Mesendoderm (in vitro differentiated cells): Measurements from ENCODE around the gene PRG3.

Source experiments
- DNase-seq: peaks from one replicate; pipeline ENCODE4 v3.0.0; 2013
- H2AK5ac ChIP-seq: 2 replicates; pipeline ENCODE4 v1.6.1; 2013; ENCODE audit warnings: low read length, inconsistent platforms
- H2BK120ac ChIP-seq: 2 replicates; pipeline ENCODE4 v1.6.1; 2013; ENCODE audit warnings: low read depth, mild to moderate bottlenecking, low read length, moderate library complexity, mixed read lengths
- H2BK15ac ChIP-seq: replicated peaks from 2 replicates; pipeline ENCODE4 v1.6.1; 2013; ENCODE audit warnings: low read depth, mild to moderate bottlenecking, moderate library complexity
- H2BK5ac ChIP-seq: 2 replicates; pipeline ENCODE4 v1.6.1; 2013; ENCODE audit warnings: low read length, inconsistent platforms
- H3K18ac ChIP-seq: 2 replicates; pipeline ENCODE4 v1.6.1; 2013; ENCODE audit warnings: mild to moderate bottlenecking, low read length, mixed read lengths
- H3K23ac ChIP-seq: one replicate; pipeline ENCODE4 v1.6.1; 2013; ENCODE audit warnings: low read length
- H3K27ac ChIP-seq: 2 replicates; pipeline ENCODE4 v1.5.1; 2013; ENCODE audit warnings: low read depth, mild to moderate bottlenecking, inconsistent platforms, low read length, moderate library complexity
- H3K27me3 ChIP-seq: 2 replicates; pipeline ENCODE4 v1.6.1; 2013; ENCODE audit warnings: low read length, control low read depth, mild to moderate bottlenecking, inconsistent platforms; ENCODE audit not compliant: insufficient read depth, poor library complexity
- H3K36me3 ChIP-seq: 2 replicates; pipeline ENCODE4 v1.6.1; 2013; ENCODE audit warnings: low read length, inconsistent platforms; ENCODE audit not compliant: control insufficient read depth, insufficient read depth
- H3K4ac ChIP-seq: one replicate; pipeline ENCODE4 v1.6.1; 2013; ENCODE audit warnings: low read depth, mild to moderate bottlenecking, low read length, moderate library complexity
- H3K4me1 ChIP-seq: 2 replicates; pipeline ENCODE4 v1.6.1; 2013; ENCODE audit warnings: low read depth, low read length, inconsistent platforms; ENCODE audit not compliant: control insufficient read depth
- H3K4me2 ChIP-seq: 2 replicates; pipeline ENCODE4 v1.6.1; 2013; ENCODE audit warnings: low read length
- H3K4me3 ChIP-seq: 2 replicates; pipeline ENCODE4 v1.5.1; 2013; ENCODE audit warnings: mild to moderate bottlenecking, low read length
- H3K56ac ChIP-seq: one replicate; pipeline ENCODE4 v1.6.1; 2013; ENCODE audit warnings: low read length
- H3K79me1 ChIP-seq: 2 replicates; pipeline ENCODE4 v1.6.1; 2013; ENCODE audit warnings: low read length, inconsistent platforms
- H3K79me2 ChIP-seq: 2 replicates; pipeline ENCODE4 v1.6.1; 2013; ENCODE audit warnings: mild to moderate bottlenecking, low read length; ENCODE audit not compliant: control insufficient read depth, insufficient read depth
- H3K9ac ChIP-seq: 2 replicates; pipeline ENCODE4 v1.6.1; 2013; ENCODE audit warnings: low read length, inconsistent platforms
- H4K5ac ChIP-seq: one replicate; pipeline ENCODE4 v1.6.1; 2013; ENCODE audit warnings: low read length
- H4K8ac ChIP-seq: one replicate; pipeline ENCODE4 v1.6.1; 2013; ENCODE audit warnings: low read depth, mild to moderate bottlenecking, control low read depth, low read length, moderate library complexity
- WGBS: extraction: QIAGEN DNeasy Blood & Tissue Kit; methylation state at CpG from one replicate; pipeline ENCODE4 v1.1.7; 2013; ENCODE audit warnings: low lambda C conversion rate, missing lambda C conversion rate; ENCODE audit not compliant: insufficient coverage; ENCODE audit errors: extremely low coverage; 5-methylcytosine and 5-hydroxymethylcytosine counted together

PRG3 gene

GRCh38 chr11:57356268-57356667 lies 24.7 kb downstream of the PRG3 start:
- Histone ChIP-seq H3K4ac (no peak overlapping the region), H3K79me1 (no peaks in the 10 kb centered on the region)
- WGBS = no CpG with 5 or more reads among the region's 9 CpGs

GRCh38 chr11:57354699-57355098 lies 26.3 kb downstream of the PRG3 start:
- DNase-seq = no peak
- no peaks in the 10 kb centered on the region for H3K79me1 ChIP-seq
- H3K56ac ChIP-seq = no peak overlapping the region
- no peak overlapping the region for H4K8ac ChIP-seq
- H3K23ac ChIP-seq = no peak overlapping the region
- no peak overlapping the region for H3K4me3 ChIP-seq
- H3K27ac ChIP-seq = no peak overlapping the region
- H3K9ac ChIP-seq = no peak overlapping the region
- no peak overlapping the region for H2BK120ac ChIP-seq
- no peak overlapping the region for H3K4me2 ChIP-seq
- no peaks in the 10 kb centered on the region for H3K36me3 ChIP-seq
- no peak overlapping the region for H2BK15ac ChIP-seq
- H2BK5ac ChIP-seq = no peak overlapping the region
- H3K27me3 ChIP-seq = no peaks in the 10 kb centered on the region
- peaks cover 2% of the 10 kb centered on the region for H3K4me1 ChIP-seq
- H3K4ac ChIP-seq = no peak overlapping the region
- WGBS = no CpG with 5 or more reads among the region's 6 CpGs
- no peaks in the 10 kb centered on the region for H3K79me2 ChIP-seq
- H2AK5ac ChIP-seq = no peak overlapping the region
- H4K5ac ChIP-seq = no peak overlapping the region
- H3K18ac ChIP-seq = no peak overlapping the region

More at GRCh38 chr11:57356268-57356667, 24.7 kb downstream of the PRG3 start:
- H3K9ac ChIP-seq = no peak overlapping the region
- no peak overlapping the region for H2AK5ac ChIP-seq
- no peak overlapping the region for H3K4me2 ChIP-seq
- no peaks in the 10 kb centered on the region for H3K27me3 ChIP-seq
- H4K8ac ChIP-seq = no peak overlapping the region
- H3K56ac ChIP-seq = no peak overlapping the region
- H2BK5ac ChIP-seq = no peak overlapping the region
- no peaks in the 10 kb centered on the region for H3K79me2 ChIP-seq
- H3K27ac ChIP-seq = no peak overlapping the region
- H3K23ac ChIP-seq = no peak overlapping the region
- H2BK15ac ChIP-seq = no peak overlapping the region
- H3K18ac ChIP-seq = no peak overlapping the region
- H4K5ac ChIP-seq = no peak overlapping the region
- no peaks in the 10 kb centered on the region for H3K36me3 ChIP-seq
- no peak for DNase-seq
- H2BK120ac ChIP-seq = no peak overlapping the region
- peaks cover 2% of the 10 kb centered on the region for H3K4me1 ChIP-seq
- no peak overlapping the region for H3K4me3 ChIP-seq

- no peak overlapping the region for H3K4ac ChIP-seq
- DNase-seq = peak; percentile 37
- H2BK15ac ChIP-seq = no peak overlapping the region
- no peak overlapping the region for H2BK120ac ChIP-seq
- H3K56ac ChIP-seq = no peak overlapping the region
- peaks cover 2% of the 10 kb centered on the region for H3K4me1 ChIP-seq
- H3K4me3 ChIP-seq = no peak overlapping the region
- H4K5ac ChIP-seq = no peak overlapping the region
- H3K4me2 ChIP-seq = no peak overlapping the region
- H3K18ac ChIP-seq = no peak overlapping the region
- no peaks in the 10 kb centered on the region for H3K79me2 ChIP-seq
- H2BK5ac ChIP-seq = no peak overlapping the region
- H3K27ac ChIP-seq = no peak overlapping the region
- WGBS = no CpG with 5 or more reads among the region's 4 CpGs
- H3K36me3 ChIP-seq = no peaks in the 10 kb centered on the region
- H3K23ac ChIP-seq = no peak overlapping the region
- no peak overlapping the region for H4K8ac ChIP-seq
- no peaks in the 10 kb centered on the region for H3K27me3 ChIP-seq
- H2AK5ac ChIP-seq = no peak overlapping the region
- H3K79me1 ChIP-seq = no peaks in the 10 kb centered on the region
- no peak overlapping the region for H3K9ac ChIP-seq
These were observed 27.1 kb downstream of the PRG3 start for GRCh38 chr11:57353852-57354251.

- no peak overlapping the region for H3K27ac ChIP-seq
- no peaks in the 10 kb centered on the region for H3K79me2 ChIP-seq
- H4K8ac ChIP-seq = no peak overlapping the region
- H3K79me1 ChIP-seq = no peaks in the 10 kb centered on the region
- no peak overlapping the region for H3K4me2 ChIP-seq
- no CpG with 5 or more reads among the region's 4 CpGs for WGBS
- no peak overlapping the region for H3K4me3 ChIP-seq
- no peak overlapping the region for H2BK120ac ChIP-seq
- H3K9ac ChIP-seq = no peak overlapping the region
- H3K56ac ChIP-seq = peak overlapping the region; percentile 30
- H3K18ac ChIP-seq = no peak overlapping the region
- H3K4ac ChIP-seq = no peak overlapping the region
- H2BK15ac ChIP-seq = no peak overlapping the region
- no peaks in the 10 kb centered on the region for H3K36me3 ChIP-seq
- no peak overlapping the region for H2BK5ac ChIP-seq
- H3K27me3 ChIP-seq = no peaks in the 10 kb centered on the region
- H2AK5ac ChIP-seq = no peak overlapping the region
- no peak overlapping the region for H4K5ac ChIP-seq
- H3K23ac ChIP-seq = no peak overlapping the region
- peak; percentile 55 for DNase-seq
- peaks cover 2% of the 10 kb centered on the region for H3K4me1 ChIP-seq
These were observed 27.5 kb downstream of the PRG3 start for GRCh38 chr11:57353446-57353845.

- H3K23ac ChIP-seq = no peak overlapping the region
- no peaks in the 10 kb centered on the region for H3K27me3 ChIP-seq
- H3K56ac ChIP-seq = peak overlapping the region; percentile 30
- H3K79me2 ChIP-seq = no peaks in the 10 kb centered on the region
- no peak overlapping the region for H4K8ac ChIP-seq
- H3K79me1 ChIP-seq = no peaks in the 10 kb centered on the region
- peak overlapping the region; percentile 22 for H3K9ac ChIP-seq
- no peak overlapping the region for H3K18ac ChIP-seq
- no peak overlapping the region for H2AK5ac ChIP-seq
- H2BK5ac ChIP-seq = peak overlapping the region; percentile 57
- H3K4ac ChIP-seq = no peak overlapping the region
- no peaks in the 10 kb centered on the region for H3K36me3 ChIP-seq
- H4K5ac ChIP-seq = no peak overlapping the region
- H3K4me2 ChIP-seq = no peak overlapping the region
- H2BK15ac ChIP-seq = no peak overlapping the region
- WGBS = no CpG with 5 or more reads among the region's 5 CpGs
- peaks cover 2% of the 10 kb centered on the region for H3K4me1 ChIP-seq
- no peak overlapping the region for H2BK120ac ChIP-seq
- no peak for DNase-seq
- no peak overlapping the region for H3K27ac ChIP-seq
- no peak overlapping the region for H3K4me3 ChIP-seq
These were observed 27.9 kb downstream of the PRG3 start for GRCh38 chr11:57353036-57353435.

DNA sequence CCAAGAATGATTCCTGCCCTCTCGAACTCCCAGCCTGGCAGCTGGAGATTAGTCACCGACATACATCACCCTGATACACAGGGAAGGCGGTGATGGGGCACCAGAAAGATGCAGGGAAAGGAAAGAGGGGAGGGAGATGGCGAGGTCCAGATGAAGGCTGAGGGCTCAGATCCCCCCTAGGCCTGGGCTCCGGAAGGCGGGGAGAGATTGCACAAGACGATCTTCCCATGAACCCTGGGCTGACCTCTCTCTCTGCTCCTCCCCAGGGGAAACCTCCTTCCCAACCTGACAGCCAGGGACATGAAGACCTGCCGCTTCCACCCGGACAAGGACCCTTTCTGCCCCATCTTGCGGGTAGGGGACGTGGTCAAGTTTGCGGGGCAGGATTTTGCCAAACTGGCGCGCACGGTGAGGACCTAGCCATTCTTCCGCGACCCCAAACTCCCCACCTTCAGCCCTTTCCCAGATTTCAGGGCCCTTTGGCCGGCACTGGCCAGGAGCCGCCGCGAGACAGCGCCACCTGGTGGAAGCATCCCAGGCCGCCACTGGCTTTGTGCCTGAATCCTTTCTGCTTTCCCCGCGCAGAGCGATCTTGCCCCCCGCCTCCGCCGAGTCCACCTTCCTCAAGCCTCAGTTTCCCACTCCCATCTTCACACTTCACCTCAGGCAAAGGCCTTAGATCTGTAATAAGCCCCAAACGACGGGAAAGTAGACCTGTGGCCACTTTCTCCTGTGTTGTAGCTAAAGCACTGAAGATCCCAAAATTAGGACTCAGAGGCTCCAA lies 31.3 kb downstream of the PRG3 start:
- Histone ChIP-seq H3K27ac (no peak overlapping the region), H2BK15ac (no peak overlapping the region), H4K5ac (no peak overlapping the region), H3K4me2 (peak overlapping the region; percentile 33), H3K4me1 (peaks cover 7% of the 10 kb centered on the region), H2BK120ac (no peak overlapping the region), H3K79me1 (no peaks in the 10 kb centered on the region), H3K27me3 (no peaks in the 10 kb centered on the region), H3K4ac (no peak overlapping the region), H4K8ac (no peak overlapping the region), H2AK5ac (no peak overlapping the region), H3K36me3 (no peaks in the 10 kb centered on the region), H2BK5ac (no peak overlapping the region), H3K79me2 (no peaks in the 10 kb centered on the region), H3K4me3 (no peak overlapping the region), H3K56ac (peak overlapping the region; percentile 89), H3K23ac (no peak overlapping the region), H3K18ac (no peak overlapping the region), H3K9ac (peak overlapping the region; percentile 69)
- WGBS = no CpG with 5 or more reads among the region's 31 CpGs
- DNase-seq = peak; percentile 71
